ENCODE data around the gene TOMM34.

GRCh38 chr20:44904377-44904776 lies 55.8 kb downstream of the TOMM34 start:
- TF ChIP-seq POLR2AphosphoS5 (IDR thresholded peaks at IDR 0.05; ENCODE audit: low read depth) (no peak), CTCF (conservative IDR thresholded peaks at IDR 0.05; ENCODE audit: low read depth in 2 of 2) (no peak)

Data from GM23338 (cell line).